ENCODE results near the gene SHC3. TPM values are rescaled to one million over a fixed set of nuclear protein-coding genes. Genes with fewer than 3 reads are reported as not detected.

Gene SHC3
- polyA plus RNA-seq, 1 donor: 0.67 TPM

- no peak for DNase-seq
Observed at GRCh38 chr9:88983865-88984542, 194.6 kb downstream of the SHC3 start.

GRCh38 chr9:88980740-88981203 is 197.8 kb downstream of the SHC3 start:
- no peak for DNase-seq

- no peak for DNase-seq
Observed at GRCh38 chr9:88979791-88980190, 198.8 kb downstream of the SHC3 start.

GRCh38 chr9:88979021-88979420 is 199.6 kb downstream of the SHC3 start:
- no peak for DNase-seq

GRCh38 chr9:88978034-88978433 is 200.6 kb downstream of the SHC3 start:
- DNase-seq: no peak

GRCh38 chr9:88976890-88977257 is 201.7 kb downstream of the SHC3 start:
- no peak for DNase-seq

GRCh38 chr9:88975966-88976889 is 202.4 kb downstream of the SHC3 start:
- DNase-seq: no peak

GRCh38 chr9:88974641-88975040 is 204.0 kb downstream of the SHC3 start:
- DNase-seq: no peak

- no peak for DNase-seq
Observed at GRCh38 chr9:88973281-88974045, 205.2 kb downstream of the SHC3 start.

- DNase-seq: no peak
Observed at GRCh38 chr9:88972401-88972800, 206.2 kb downstream of the SHC3 start.

GRCh38 chr9:88971131-88971960 is 207.3 kb downstream of the SHC3 start:
- no peak for DNase-seq

- DNase-seq: no peak
Observed at GRCh38 chr9:88969646-88970373, 208.8 kb downstream of the SHC3 start.

- DNase-seq: no peak
Observed at GRCh38 chr9:88968799-88969198, 209.8 kb downstream of the SHC3 start.

GRCh38 chr9:88966894-88967676 is 211.5 kb downstream of the SHC3 start:
- DNase-seq: no peak

- no peak for DNase-seq
Observed at GRCh38 chr9:88965473-88965872, 213.1 kb downstream of the SHC3 start.

GRCh38 chr9:88960632-88961031 is 218.0 kb downstream of the SHC3 start:
- DNase-seq: no peak

- no peak for DNase-seq
Observed at GRCh38 chr9:88959727-88960469, 218.7 kb downstream of the SHC3 start.

- no peak for DNase-seq
Observed at GRCh38 chr9:88957526-88957925, 221.1 kb downstream of the SHC3 start.
